ENCODE data around the gene GABRD.

Gene GABRD

GRCh38 chr1:2018217-2019171 lies 651 bp upstream of the GABRD start:
- no peak for DNase-seq

- no peak for DNase-seq
Measured at GRCh38 chr1:2019571-2020309, 595 bp downstream of the GABRD start.

- no peak for DNase-seq
Measured at GRCh38 chr1:2020310-2020655, 1.1 kb downstream of the GABRD start.

GRCh38 chr1:2021550-2021949 lies 2.4 kb downstream of the GABRD start:
- no peak for DNase-seq

- no peak for DNase-seq
Measured at GRCh38 chr1:2022063-2022770, 3.1 kb downstream of the GABRD start.

GRCh38 chr1:2023187-2023586 lies 4.0 kb downstream of the GABRD start:
- DNase-seq = no peak

GRCh38 chr1:2024451-2024850 lies 5.3 kb downstream of the GABRD start:
- no peak for DNase-seq

- no peak for DNase-seq
Measured at GRCh38 chr1:2024887-2025286, 5.7 kb downstream of the GABRD start.

GRCh38 chr1:2025491-2025981 lies 6.4 kb downstream of the GABRD start:
- no peak for DNase-seq

- DNase-seq = no peak
Measured at GRCh38 chr1:2027961-2028583, 8.9 kb downstream of the GABRD start.

GRCh38 chr1:2028870-2029560 lies 9.9 kb downstream of the GABRD start:
- DNase-seq = no peak

GRCh38 chr1:2029561-2029960 lies 10.4 kb downstream of the GABRD start:
- DNase-seq = no peak

- DNase-seq = no peak
Measured at GRCh38 chr1:2030076-2030871, 11.1 kb downstream of the GABRD start.

- DNase-seq = no peak
Measured at GRCh38 chr1:2031546-2032540, 12.7 kb downstream of the GABRD start.

- no peak for DNase-seq
Measured at GRCh38 chr1:2032737-2033136, 13.6 kb downstream of the GABRD start.

- no peak for DNase-seq
Measured at GRCh38 chr1:2033165-2033564, 14.0 kb downstream of the GABRD start.

GRCh38 chr1:2036287-2036686 lies 17.1 kb downstream of the GABRD start:
- DNase-seq = no peak

GRCh38 chr1:2037314-2037979 lies 18.3 kb downstream of the GABRD start:
- DNase-seq = no peak

GRCh38 chr1:2038229-2038628 lies 19.1 kb downstream of the GABRD start:
- DNase-seq = no peak
